ENCODE results near the gene CYS1. TPM values are rescaled to one million over a fixed set of nuclear protein-coding genes. Genes with fewer than 3 reads are reported as not detected.

The CYS1 gene
- total and polyA plus RNA-seq, 2 of the 8 experiments (the other 6 are each of a cell fraction or from before 2014, with no cell fraction given): 0.09 to 0.13 TPM

DNA sequence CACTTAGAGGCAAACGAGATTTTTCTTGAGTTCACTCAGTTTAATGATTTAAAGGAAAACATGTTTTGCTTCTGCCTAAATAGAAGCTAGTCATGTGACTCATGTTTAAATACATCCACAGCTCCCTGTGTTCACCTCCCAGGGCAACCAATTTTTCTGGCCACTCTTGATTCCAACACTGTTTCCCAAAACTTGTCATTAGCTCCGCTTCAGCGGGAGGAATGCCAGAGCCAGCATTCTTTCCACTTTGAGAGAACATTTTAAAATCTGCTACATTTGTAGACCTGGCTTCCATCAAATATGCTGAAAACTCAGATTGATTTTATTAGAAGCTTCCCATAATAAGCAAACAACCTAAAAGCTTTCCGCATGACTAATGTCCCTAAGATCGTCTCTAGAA is 2.8 kb upstream of the CYS1 start:
- Histone ChIP-seq H3K9ac (replicated peaks in 1 of 4; ENCODE audit: extremely low read depth in 1 of 4, low read depth in 3 of 4, low read length in 3 of 4) (no peak overlapping the region), H2BK120ac (replicated peaks; ENCODE audit: low read depth, low read length) (no peak overlapping the region), H3K79me1 (ENCODE audit: low read depth, low read length) (no peaks in the 10 kb centered on the region), H3K23ac (ENCODE audit: insufficient read length) (no peak overlapping the region), H3K79me2 (ENCODE audit: control insufficient read depth in 1 of 2, insufficient read depth in 2 of 2, low read length in 2 of 2) (no peaks in the 10 kb centered on the region), H3K4ac (replicated peaks; ENCODE audit: insufficient read length, low read depth, low read length) (no peak overlapping the region), H2AFZ (ENCODE audit: low read length) (no peak overlapping the region), H3K27me3 (replicated peaks in 1 of 4; ENCODE audit: control insufficient read depth in 3 of 4, extremely low read depth in 1 of 4, insufficient read depth in 3 of 4, low read length in 3 of 4) (peaks cover 13 to 31% (median 23%) of the 10 kb centered on the region in 4 experiments), H2AK5ac (ENCODE audit: low read depth, low read length) (no peak overlapping the region), H3K9me3 (ENCODE audit: insufficient read depth in 2 of 2, low read depth in 1 of 2, low read length in 1 of 2) (no peaks in the 10 kb centered on the region), H3K4me3 (ENCODE audit: extremely low read depth in 1 of 4, insufficient read depth in 2 of 4, low read depth in 3 of 4, low read length in 4 of 4) (no peak overlapping the region), H2BK20ac (ENCODE audit: low read length) (no peak overlapping the region), H3K18ac (ENCODE audit: extremely low read depth, low read length) (no peak overlapping the region), H3K56ac (replicated peaks; ENCODE audit: insufficient read length, low read depth, low read length) (no peak overlapping the region), H4K91ac (replicated peaks; ENCODE audit: insufficient read length, low read length) (no peak overlapping the region), H4K8ac (ENCODE audit: extremely low read depth, insufficient read depth, low read length) (no peak overlapping the region), H2BK15ac (ENCODE audit: low read length) (no peak overlapping the region), H3K4me2 (ENCODE audit: insufficient read depth in 1 of 2, low read depth in 2 of 2, low read length in 2 of 2) (no peak overlapping the region), H3K23me2 (ENCODE audit: low read depth, low read length) (peaks cover 10% of the 10 kb centered on the region; the same call in 1 of the 2 replicates), H2BK12ac (ENCODE audit: low read depth, low read length) (no peak overlapping the region), H3K36me3 (ENCODE audit: control insufficient read depth in 2 of 4, insufficient read depth in 4 of 4, low read length in 3 of 4) (no peaks in the 10 kb centered on the region), H3K27ac (ENCODE audit: low read depth, low read length) (no peak overlapping the region), H4K20me1 (replicated peaks in 1 of 2; ENCODE audit: control insufficient read depth in 1 of 2, insufficient read depth in 2 of 2, low read length in 2 of 2) (no peaks in the 10 kb centered on the region), H3K14ac (ENCODE audit: insufficient read length) (no peak overlapping the region), H3K4me1 (replicated peaks in 1 of 4; ENCODE audit: control insufficient read depth in 3 of 4, insufficient read depth in 4 of 4, low read length in 3 of 4) (peaks cover 0 to 7% (median 4%) of the 10 kb centered on the region in 4 experiments; a peak in 2 of 7 replicates), H4K5ac (ENCODE audit: insufficient read length, low read depth, low read length) (no peak overlapping the region), H2BK5ac (ENCODE audit: low read depth, low read length) (no peak overlapping the region)
- FAIRE-seq: no peak
- DNase-seq (ENCODE audit: low read depth in 1 of 2, low spot score in 2 of 2): no peak
- TF ChIP-seq EGR1 (IDR thresholded peaks at IDR 0.05; ENCODE audit: borderline replicate concordance, low read depth, low read length) (no peak), ZNF274 (IDR thresholded peaks at IDR 0.05; ENCODE audit: borderline replicate concordance, extremely low read depth, low read length) (no peak), USF2 (IDR thresholded peaks at IDR 0.05; ENCODE audit: low read length) (no peak), CTCF (IDR thresholded peaks at IDR 0.05; ENCODE audit: control extremely low read depth in 1 of 3, insufficient read depth in 1 of 3, low read depth in 1 of 3, low read length in 3 of 3) (no peak), SIRT6 (IDR thresholded peaks at IDR 0.05; ENCODE audit: low read length) (no peak), JUND (IDR thresholded peaks at IDR 0.05; ENCODE audit: low read length) (no peak), CHD1 (IDR thresholded peaks at IDR 0.05; ENCODE audit: low read depth, low read length) (no peak), RBBP5 (IDR thresholded peaks at IDR 0.05; ENCODE audit: borderline replicate concordance, low read depth, low read length) (no peak), NRF1 (IDR thresholded peaks at IDR 0.05; ENCODE audit: low read depth, low read length) (no peak)
- 85% methylated on average over 5 of the region's 5 CpGs; no CpG with 5 or more reads in 1 of the 2 experiments for WGBS, 2 experiments (ENCODE audit: extremely low coverage in 1 of 2, insufficient coverage in 1 of 2, insufficient read length in 1 of 2, insufficient replicate concordance in 2 of 2, low coverage in 1 of 2, low lambda C conversion rate in 2 of 2, missing lambda C conversion rate in 1 of 2)
- POLR2A ChIA-PET (ENCODE audit: partially characterized antibody): interaction anchor here (1.8 kb wide), 1 partner anchor 8 kb away, joined by 6 read pairs; no protein-coding TSS in a partner anchor
- CTCF ChIA-PET (ENCODE audit: partially characterized antibody): interaction anchor here (0.6 to 24.1 kb wide), 8 partner anchors 9 to 240 kb away, joined by 3 to 429 read pairs (median 3); partner anchors contain the start of genes CYS1 and TAF1B

Measured in H1 (cell line).